OCI-LY7 (cell line): ENCODE measurements around the gene C4orf51. TPM values are rescaled to one million over a fixed set of nuclear protein-coding genes. Genes with fewer than 3 reads are reported as not detected.

ENCODE experiments used
- BruUV-seq: library from RNA; stranded (reverse); fragments of 400-500 nt; replicated peaks from 2 replicates; lab custom pipeline; 2021; lab: Mats Ljungman, UMichigan
- CTCF ChIA-PET: fragments of 300-600 bp; sonication (Branson Sonifier 250); formaldehyde crosslinking; loops from one replicate; lab custom pipeline; 2022; ENCODE audit warnings: antibody characterized with exemption; ENCODE audit not compliant: unreplicated experiment; lab: Charles Lee
- POLR2A ChIA-PET: fragments of 300-600 bp; sonication (Branson Sonifier 250); formaldehyde crosslinking; loops from one replicate; lab custom pipeline; 2022; ENCODE audit warnings: antibody characterized with exemption; lab: Charles Lee
- DNase-seq: peaks from one replicate; pipeline ENCODE4 v3.0.0-alpha.2; 2015; ENCODE audit warnings: low spot score
- H2AFZ ChIP-seq: fragments of 200-600 bp; sonication (generic), shearing (Covaris generic); 2 replicates; pipeline ENCODE4 v1.6.1; 2014; ENCODE audit warnings: mild to moderate bottlenecking, antibody characterized with exemption, low read length, moderate library complexity
- H3K27ac ChIP-seq: fragments of 200-600 bp; sonication (generic); 2 replicates; pipeline ENCODE4 v1.5.1; 2014; ENCODE audit warnings: mixed run types, low read depth, mild to moderate bottlenecking, moderate library complexity, low read length, inconsistent platforms; ENCODE audit not compliant: poor library complexity, severe bottlenecking
- H3K36me3 ChIP-seq: fragments of 200-600 bp; sonication (generic); 2 replicates; pipeline ENCODE4 v1.6.1; 2014; ENCODE audit warnings: mild to moderate bottlenecking, antibody characterized with exemption, low read length, moderate library complexity, mixed read lengths; ENCODE audit not compliant: insufficient read depth
- H3K4me1 ChIP-seq: fragments of 200-600 bp; sonication (generic); 2 replicates; pipeline ENCODE4 v1.5.1; 2014; ENCODE audit warnings: mild to moderate bottlenecking, low read length; ENCODE audit not compliant: insufficient read depth, poor library complexity, severe bottlenecking
- H3K4me2 ChIP-seq: fragments of 200-600 bp; sonication (generic); 2 replicates; pipeline ENCODE4 v1.6.1; 2014; ENCODE audit warnings: mild to moderate bottlenecking, low read length
- H3K4me3 ChIP-seq: fragments of 200-600 bp; sonication (generic); 2 replicates; pipeline ENCODE4 v1.5.1; 2014; ENCODE audit warnings: mild to moderate bottlenecking, low read depth, low read length; ENCODE audit not compliant: poor library complexity, severe bottlenecking
- H3K79me2 ChIP-seq: fragments of 200-600 bp; sonication (generic); 2 replicates; pipeline ENCODE4 v1.6.1; 2016; ENCODE audit warnings: low read depth, mild to moderate bottlenecking, low read length, moderate library complexity, mixed read lengths; ENCODE audit not compliant: insufficient read depth
- H3K9me2 ChIP-seq: fragments of 200-600 bp; sonication (generic); 2 replicates; pipeline ENCODE4 v1.6.1; 2016; ENCODE audit warnings: mild to moderate bottlenecking, low read length, mixed read lengths; ENCODE audit not compliant: insufficient read depth
- H3K9me3 ChIP-seq: fragments of 200-600 bp; sonication (generic); 2 replicates; pipeline ENCODE4 v1.6.1; 2014; ENCODE audit warnings: mild to moderate bottlenecking, mixed run types, low read length, mixed read lengths
- H4K20me1 ChIP-seq: fragments of 200-600 bp; sonication (generic); 2 replicates; pipeline ENCODE4 v1.6.1; 2014; ENCODE audit warnings: mild to moderate bottlenecking, antibody characterized with exemption, low read length, moderate library complexity, mixed read lengths; ENCODE audit not compliant: insufficient read depth
- EZH2phosphoT487 ChIP-seq: fragments of 200-600 bp; sonication (generic); IDR thresholded peaks from 2 replicates; pipeline ENCODE4 v1.6.1; 2018; ENCODE audit warnings: low read depth, borderline replicate concordance, mild to moderate bottlenecking, mixed run types, antibody characterized with exemption, low read length, moderate library complexity, mixed read lengths
- intact Hi-C: fragments of 100-400 bp; cut with micrococcal nuclease; formaldehyde crosslinking; loops from one replicate; pipeline ENCODE4 v1.10.0; 2022; ENCODE audit not compliant: unreplicated experiment
- total RNA-seq, 2 experiments: library from RNA; depleted of rRNA in 1 of 2; stranded (reverse); fragments of >200 nt in 1 of 2; shearing (Covaris generic) in 1 of 2; gene quantifications; 2 replicates each; pipeline ENCODE4 v1.2.3, GENCODE V29; 2014 to 2022
- TF ChIP-seq, protein P1 (sequence below): fragments of 200-600 bp; sonication (generic); conservative IDR thresholded peaks from 2 replicates; pipeline ENCODE4 v1.5.1; 2014; ENCODE audit warnings: mild to moderate bottlenecking, antibody characterized with exemption, low read length, moderate library complexity, mixed read lengths

C4orf51 gene
- total RNA-seq, 2 experiments from 2014 or later: not detected

DNA sequence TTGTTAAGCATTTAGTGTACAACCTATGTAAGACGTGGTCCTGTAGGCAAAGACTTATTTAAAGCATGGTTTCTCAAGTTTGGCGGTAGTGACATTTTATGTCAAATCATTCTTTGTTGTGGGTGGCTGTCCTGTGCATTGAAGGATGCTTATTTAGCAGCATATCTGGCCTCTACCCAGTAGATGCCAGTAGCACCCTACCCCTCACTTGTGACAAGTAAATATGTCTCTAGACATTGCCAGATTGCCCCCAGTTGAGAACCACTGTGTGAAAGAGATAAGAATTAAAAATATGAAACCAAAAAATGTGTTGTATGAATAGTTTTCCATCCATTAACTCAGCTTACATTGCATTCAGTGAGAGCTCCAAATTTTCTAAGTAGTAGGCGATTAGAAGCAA lies 35.2 kb upstream of the C4orf51 start:
- intact Hi-C loops: no loop called here
- POLR2A ChIA-PET: interaction anchor here (0.7 to 1.1 kb wide), 2 partner anchors 9 to 14 kb away, joined by 3 to 4 read pairs; no protein-coding TSS in a partner anchor
- no peak for TF ChIP-seq EZH2phosphoT487
- TF ChIP-seq, protein P1, sequence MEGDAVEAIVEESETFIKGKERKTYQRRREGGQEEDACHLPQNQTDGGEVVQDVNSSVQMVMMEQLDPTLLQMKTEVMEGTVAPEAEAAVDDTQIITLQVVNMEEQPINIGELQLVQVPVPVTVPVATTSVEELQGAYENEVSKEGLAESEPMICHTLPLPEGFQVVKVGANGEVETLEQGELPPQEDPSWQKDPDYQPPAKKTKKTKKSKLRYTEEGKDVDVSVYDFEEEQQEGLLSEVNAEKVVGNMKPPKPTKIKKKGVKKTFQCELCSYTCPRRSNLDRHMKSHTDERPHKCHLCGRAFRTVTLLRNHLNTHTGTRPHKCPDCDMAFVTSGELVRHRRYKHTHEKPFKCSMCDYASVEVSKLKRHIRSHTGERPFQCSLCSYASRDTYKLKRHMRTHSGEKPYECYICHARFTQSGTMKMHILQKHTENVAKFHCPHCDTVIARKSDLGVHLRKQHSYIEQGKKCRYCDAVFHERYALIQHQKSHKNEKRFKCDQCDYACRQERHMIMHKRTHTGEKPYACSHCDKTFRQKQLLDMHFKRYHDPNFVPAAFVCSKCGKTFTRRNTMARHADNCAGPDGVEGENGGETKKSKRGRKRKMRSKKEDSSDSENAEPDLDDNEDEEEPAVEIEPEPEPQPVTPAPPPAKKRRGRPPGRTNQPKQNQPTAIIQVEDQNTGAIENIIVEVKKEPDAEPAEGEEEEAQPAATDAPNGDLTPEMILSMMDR: no peak

DNA sequence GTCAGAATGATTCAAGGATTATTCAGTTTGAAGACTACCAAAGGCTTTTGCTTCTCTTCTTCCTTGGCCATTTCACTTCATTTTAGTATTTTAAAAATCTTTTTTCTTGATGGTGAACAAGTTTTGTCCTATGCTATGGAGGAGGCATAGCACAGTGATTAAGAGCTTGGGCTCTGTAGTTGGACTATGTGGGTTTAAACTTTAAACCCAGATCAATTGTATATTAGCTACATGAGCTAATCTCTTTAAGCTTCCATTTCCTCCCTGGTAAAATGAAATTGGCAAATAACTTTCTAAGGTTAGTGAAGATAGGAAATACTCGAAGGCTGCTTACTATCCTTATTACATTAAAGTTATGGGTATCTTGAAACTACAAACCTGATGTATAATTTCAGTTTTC lies 23.8 kb upstream of the C4orf51 start:
- H3K4me1 ChIP-seq: no peaks in the 10 kb centered on the region
- no peaks in the 10 kb centered on the region for H3K79me2 ChIP-seq
- no peaks in the 10 kb centered on the region for H3K9me2 ChIP-seq
- DNase-seq: no peak
- intact Hi-C loops: no loop called here
- no TSS peak for BruUV-seq
- peaks cover 6% of the 10 kb centered on the region for H3K36me3 ChIP-seq
- no peak overlapping the region for H3K27ac ChIP-seq
- no peak overlapping the region for H3K4me2 ChIP-seq
- H3K9me3 ChIP-seq: no peaks in the 10 kb centered on the region
- TF ChIP-seq, protein P1: no peak
- no peak for TF ChIP-seq EZH2phosphoT487
- CTCF ChIA-PET: no interaction called here
- POLR2A ChIA-PET: interaction anchor here (1.0 to 2.5 kb wide), 4 partner anchors 13 to 36 kb away, joined by 3 to 8 read pairs (median 5); no protein-coding TSS in a partner anchor
- H2AFZ ChIP-seq: no peak overlapping the region
- H3K4me3 ChIP-seq: no peak overlapping the region
- no peaks in the 10 kb centered on the region for H4K20me1 ChIP-seq

More for the DNA sequence above, 35.2 kb upstream of the C4orf51 start:
- H2AFZ ChIP-seq: no peak overlapping the region
- H3K79me2 ChIP-seq: no peaks in the 10 kb centered on the region
- no peak overlapping the region for H3K27ac ChIP-seq
- H4K20me1 ChIP-seq: no peaks in the 10 kb centered on the region
- H3K9me3 ChIP-seq: no peaks in the 10 kb centered on the region
- H3K4me3 ChIP-seq: no peak overlapping the region
- DNase-seq: no peak
- no TSS peak for BruUV-seq
- peaks cover 4% of the 10 kb centered on the region for H3K4me1 ChIP-seq
- H3K4me2 ChIP-seq: no peak overlapping the region
- CTCF ChIA-PET: no interaction called here
- no peaks in the 10 kb centered on the region; the same call in 1 of the 2 replicates for H3K36me3 ChIP-seq
- no peaks in the 10 kb centered on the region for H3K9me2 ChIP-seq

DNA sequence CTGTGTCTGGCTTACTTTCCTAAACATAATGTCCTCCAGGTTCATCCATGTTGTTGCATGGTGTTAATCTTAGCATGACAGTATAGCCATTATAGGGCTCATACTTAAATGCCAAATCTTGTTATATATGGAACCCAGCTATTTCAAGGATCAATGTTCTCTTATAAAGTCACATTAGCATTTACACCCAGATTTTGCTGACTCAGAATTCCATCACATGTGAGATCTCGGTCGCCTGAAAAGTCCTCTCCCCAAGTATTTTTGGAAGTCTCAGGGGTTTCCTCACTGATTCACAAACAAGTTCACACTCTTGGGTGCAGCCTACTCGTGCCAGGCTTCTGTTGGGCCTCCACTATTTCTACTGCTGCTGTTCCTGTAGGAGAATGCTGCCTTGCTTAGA lies 19.9 kb upstream of the C4orf51 start:
- no TSS peak for BruUV-seq
- H2AFZ ChIP-seq: no peak overlapping the region
- no peak overlapping the region for H3K4me3 ChIP-seq
- ChIA-PET CTCF (no interaction called here), POLR2A (interaction anchor here (1.2 to 1.3 kb wide), 2 partner anchors 17 to 28 kb away, joined by 3 read pairs; no protein-coding TSS in a partner anchor)
- DNase-seq: no peak
- peaks cover 6% of the 10 kb centered on the region; the same call in 1 of the 2 replicates for H3K36me3 ChIP-seq
- no peak overlapping the region for H3K27ac ChIP-seq
- no peaks in the 10 kb centered on the region for H3K9me3 ChIP-seq
- no peaks in the 10 kb centered on the region for H3K9me2 ChIP-seq
- intact Hi-C loops: no loop called here
- no peak overlapping the region for H3K4me2 ChIP-seq
- H3K79me2 ChIP-seq: no peaks in the 10 kb centered on the region
- H3K4me1 ChIP-seq: no peaks in the 10 kb centered on the region
- H4K20me1 ChIP-seq: no peaks in the 10 kb centered on the region
- TF ChIP-seq, protein P1: no peak
- TF ChIP-seq EZH2phosphoT487: no peak
